Testis (tissue), 3 donors: Measurements from ENCODE around the gene RXFP3. TPM values are rescaled to one million over a fixed set of nuclear protein-coding genes. Genes with fewer than 3 reads are reported as not detected.
"Not testable (repeated sequence)": the region's sequence is repeated elsewhere in the genome, so short reads cannot be mapped to it uniquely, and the experiment has no call there.

Source experiments
- DNase-seq: peaks from one replicate; pipeline ENCODE4 v3.0.0-alpha.2; 2019
- H3K27ac ChIP-seq, 2 donors: fragments of 200-600 bp; sonication (generic); one replicate each; pipeline ENCODE4 v1.5.1; 2019
- H3K27me3 ChIP-seq: fragments of 200-600 bp; sonication (generic); one replicate; pipeline ENCODE4 v1.5.1; 2019
- H3K36me3 ChIP-seq: fragments of 200-600 bp; sonication (generic); one replicate; pipeline ENCODE4 v1.5.1; 2017; ENCODE audit warnings: low read depth; ENCODE audit errors: missing control alignments
- H3K4me1 ChIP-seq: fragments of 200-600 bp; sonication (generic); one replicate; pipeline ENCODE4 v1.5.1; 2019
- H3K4me3 ChIP-seq, 2 donors: fragments of 200-600 bp; sonication (generic); one replicate each; pipeline ENCODE4 v1.5.1; 2017 to 2019
- H3K9me3 ChIP-seq: fragments of 200-600 bp; sonication (generic); one replicate; pipeline ENCODE4 v1.5.1; 2017
- CTCF ChIP-seq, 3 experiments: fragments of 450-650 bp in 2 of 3; fragments of 200-600 bp in 1 of 3; sonication (generic) in 1 of 3; IDR thresholded peaks; one replicate each; pipeline ENCODE4 v1.5.1; 2016 to 2019; ENCODE audit warnings: antibody characterized with exemption in 3 of 3, mild to moderate bottlenecking in 2 of 3, moderate library complexity in 1 of 3
- POLR2A ChIP-seq: fragments of 450-650 bp; IDR thresholded peaks from one replicate; pipeline ENCODE4 v1.6.1; 2017; ENCODE audit warnings: antibody characterized with exemption, mild to moderate bottlenecking, moderate library complexity
- WGBS, 2 donors: methylation state at CpG; one replicate each; pipeline ENCODE4 v1.1.5; 2018; 5-methylcytosine and 5-hydroxymethylcytosine counted together
- intact Hi-C: fragments of 100-400 bp; cut with DNase I; formaldehyde crosslinking; loops from one replicate; pipeline ENCODE4 v1.15.1; 2023; ENCODE audit warnings: low total_unique reads
- polyA plus RNA-seq: library from polyadenylated mRNA; stranded (reverse); fragments of 350-450 nt; fragmentation: Illumina TruSeq; extraction: RNeasy Lipid Tissue Mini Kit (QIAGEN cat#74804); gene quantifications from one replicate; pipeline ENCODE4 v1.2.3, GENCODE V29; 2014; ENCODE audit warnings: low read depth, low replicate concordance; ENCODE audit not compliant: insufficient read depth
- total RNA-seq, 2 donors: library from RNA; depleted of rRNA; stranded (reverse); fragments of >200 nt; gene quantifications; one replicate each; pipeline ENCODE4 v1.2.3, GENCODE V29; 2016

The RXFP3 gene
- total and polyA plus RNA-seq, 3 donors from 2014 or later: not detected

- Histone ChIP-seq H3K9me3 (no peaks in the 10 kb centered on the region), H3K4me1 (no peaks in the 10 kb centered on the region), H3K36me3 (no peaks in the 10 kb centered on the region), H3K27me3 (no peaks in the 10 kb centered on the region), H3K27ac (no peak overlapping the region), H3K4me3 (no peak overlapping the region)
- intact Hi-C loops: no loop called here
- 83 to 96% methylated on average over 1 of the region's 1 CpG for WGBS, 2 donors
- TF ChIP-seq POLR2A (no peak), CTCF (IDR thresholded peaks at IDR 0.05) (no peak)
- no peak for DNase-seq
Observed at GRCh38 chr5:33905381-33905780, 30.8 kb upstream of the RXFP3 start.

GRCh38 chr5:33906248-33906647 lies 29.9 kb upstream of the RXFP3 start:
- intact Hi-C loops, DNase-seq, H3K9me3 ChIP-seq, H3K4me3 ChIP-seq, H3K4me1 ChIP-seq, H3K27me3 ChIP-seq, H3K36me3 ChIP-seq, H3K27ac ChIP-seq: not testable (repeated sequence)
- 81 to 82% methylated on average over 7 of the region's 7 CpGs for WGBS, 2 donors

GRCh38 chr5:33914844-33915243 lies 21.3 kb upstream of the RXFP3 start:
- H3K36me3 ChIP-seq, H3K4me1 ChIP-seq, H3K27me3 ChIP-seq, H3K4me3 ChIP-seq, DNase-seq, H3K27ac ChIP-seq, H3K9me3 ChIP-seq, intact Hi-C loops: not testable (repeated sequence)
- WGBS, 2 donors: 94 to 96% methylated on average over 3 of the region's 3 CpGs

GRCh38 chr5:33921002-33921401 lies 15.2 kb upstream of the RXFP3 start:
- no peaks in the 10 kb centered on the region for H3K9me3 ChIP-seq
- no peaks in the 10 kb centered on the region for H3K4me1 ChIP-seq
- no peaks in the 10 kb centered on the region for H3K27me3 ChIP-seq
- no peak for DNase-seq
- no peaks in the 10 kb centered on the region for H3K36me3 ChIP-seq
- WGBS, 2 donors: 80 to 95% methylated on average over 1 of the region's 1 CpG
- TF ChIP-seq POLR2A: no peak
- no peak for TF ChIP-seq CTCF (IDR thresholded peaks at IDR 0.05)
- H3K4me3 ChIP-seq: no peak overlapping the region
- no peak overlapping the region for H3K27ac ChIP-seq
- intact Hi-C loops: no loop called here

GRCh38 chr5:33925278-33925677 lies 10.9 kb upstream of the RXFP3 start:
- Histone ChIP-seq H3K27me3 (no peaks in the 10 kb centered on the region), H3K27ac (no peak overlapping the region), H3K4me3 (no peak overlapping the region), H3K9me3 (no peaks in the 10 kb centered on the region), H3K36me3 (no peaks in the 10 kb centered on the region), H3K4me1 (no peaks in the 10 kb centered on the region)
- intact Hi-C loops: no loop called here
- DNase-seq: no peak
- no peak for TF ChIP-seq POLR2A

GRCh38 chr5:33927685-33928084 lies 8.5 kb upstream of the RXFP3 start:
- Histone ChIP-seq H3K27me3 (no peaks in the 10 kb centered on the region), H3K27ac (no peak overlapping the region), H3K9me3 (no peaks in the 10 kb centered on the region), H3K4me3 (no peak overlapping the region), H3K4me1 (no peaks in the 10 kb centered on the region), H3K36me3 (no peaks in the 10 kb centered on the region)
- no peak for TF ChIP-seq POLR2A
- TF ChIP-seq CTCF (IDR thresholded peaks at IDR 0.05): no peak
- peak; percentile 50 for DNase-seq
- intact Hi-C loops: no loop called here
- 37 to 58% methylated on average over 4 of the region's 4 CpGs for WGBS, 2 donors
